ENCODE data around the gene RAB36. TPM values are rescaled to one million over a fixed set of nuclear protein-coding genes. Genes with fewer than 3 reads are reported as not detected.
A peak's percentile ranks its signal among the peaks of the same experiment; 100 is the strongest.

The RAB36 gene
- total and polyA plus RNA-seq, 9 of the 15 experiments (the other 6 are each of a cell fraction or from before 2014, with no cell fraction given) = 0.04 to 0.50 (median 0.08) TPM; not detected in 3

- TF ChIP-seq VEZF1 (CRISPR knock-in tag; IDR thresholded peaks at IDR 0.05) (no peak), ZNF830 (CRISPR knock-in tag; IDR thresholded peaks at IDR 0.05) (no peak), TAF1 (IDR thresholded peaks at IDR 0.05; ENCODE audit: control insufficient read depth, extremely low read depth, insufficient read depth, low read length, severe bottlenecking) (no peak), PHB (CRISPR knock-in tag; IDR thresholded peaks at IDR 0.05) (no peak), ZNF212 (CRISPR knock-in tag; IDR thresholded peaks at IDR 0.05) (no peak), ZBTB5 (IDR thresholded peaks at IDR 0.05) (no peak), UBTF (IDR thresholded peaks at IDR 0.05; ENCODE audit: borderline replicate concordance in 1 of 2, low read depth in 2 of 2, low read length in 2 of 2) (0 out of 4 replicates have a peak, but pooled peaks of 1 of the 2 experiments have one; percentile 18), KDM2B (CRISPR knock-in tag; IDR thresholded peaks at IDR 0.05) (peak; percentile 35; the same call in 1 of the 2 replicates), ZNF778 (CRISPR knock-in tag; IDR thresholded peaks at IDR 0.05) (no peak), NFE2 (IDR thresholded peaks at IDR 0.05; ENCODE audit: low read depth) (0 out of 2 replicates have a peak, but pooled peaks have one; percentile 27), ZNF140 (CRISPR knock-in tag; IDR thresholded peaks at IDR 0.05) (no peak), ZNF436 (CRISPR knock-in tag; IDR thresholded peaks at IDR 0.05) (no peak), FOXA1 (IDR thresholded peaks at IDR 0.05; ENCODE audit: borderline replicate concordance) (no peak), SMARCE1 (IDR thresholded peaks at IDR 0.05) (no peak), EGR1 (conservative IDR thresholded peaks at IDR 0.05) (no peak), SMAD2 (IDR thresholded peaks at IDR 0.05; ENCODE audit: low read depth, low read length) (no peak), BCL6 (CRISPR knock-in tag; IDR thresholded peaks at IDR 0.05) (no peak), NFATC3 (IDR thresholded peaks at IDR 0.05) (no peak), CTCFL (IDR thresholded peaks at IDR 0.05; ENCODE audit: borderline replicate concordance, insufficient read depth, low read depth, low read length, poor library complexity, severe bottlenecking) (no peak), GMEB1 (CRISPR knock-in tag; IDR thresholded peaks at IDR 0.05) (no peak), TRIM24 (IDR thresholded peaks at IDR 0.05) (no peak), CREM (IDR thresholded peaks at IDR 0.05; ENCODE audit: low read depth) (peak; percentile 47; the same call in 1 of the 2 replicates)
Observed at GRCh38 chr22:23109079-23109347, 36.3 kb upstream of the RAB36 start (continued).

Measured in K562 (cell line).